GM23338 (cell line): ENCODE results near the gene PAX5. TPM values are rescaled to one million over a fixed set of nuclear protein-coding genes. Genes with fewer than 3 reads are reported as not detected.

ENCODE experiments used
- ATAC-seq: fragments of 200-7000 bp; cut with Tn5 transposase; 3 replicates; pipeline ENCODE4 v1.9.1; 2020
- DNase-seq: peaks from one replicate; pipeline ENCODE4 v3.0.0-alpha.2; 2015; ENCODE audit warnings: low spot score
- H2AFZ ChIP-seq: fragments of 200-600 bp; sonication (generic); 2 replicates; pipeline ENCODE4 v1.8.0; 2016; ENCODE audit warnings: antibody characterized with exemption, mild to moderate bottlenecking, moderate library complexity
- H3F3A ChIP-seq: fragments of 200-600 bp; sonication (generic); replicated peaks from 2 replicates; pipeline ENCODE4 v1.8.0; 2017; ENCODE audit warnings: antibody characterized with exemption, mixed run types, low read depth
- H3K27ac ChIP-seq: fragments of 200-600 bp; sonication (generic); 2 replicates; pipeline ENCODE4 v1.6.1; 2016; ENCODE audit warnings: low read depth
- H3K27me3 ChIP-seq: fragments of 200-600 bp; sonication (generic); 2 replicates; pipeline ENCODE4 v1.8.0; 2016; ENCODE audit warnings: mild to moderate bottlenecking, mixed run types, moderate library complexity; ENCODE audit not compliant: insufficient read depth
- H3K36me3 ChIP-seq: fragments of 200-600 bp; sonication (generic); 2 replicates; pipeline ENCODE4 v1.8.0; 2016; ENCODE audit warnings: mild to moderate bottlenecking; ENCODE audit not compliant: insufficient read depth
- H3K4me1 ChIP-seq: fragments of 200-600 bp; sonication (generic); 2 replicates; pipeline ENCODE4 v1.8.0; 2016; ENCODE audit warnings: mild to moderate bottlenecking, moderate library complexity; ENCODE audit not compliant: insufficient read depth
- H3K4me2 ChIP-seq: fragments of 200-600 bp; sonication (generic); 2 replicates; pipeline ENCODE4 v1.7.1; 2017; ENCODE audit warnings: mixed run types
- H3K4me3 ChIP-seq: fragments of 200-600 bp; sonication (generic); 2 replicates; pipeline ENCODE4 v1.6.1; 2016; ENCODE audit warnings: mixed run types
- H3K79me2 ChIP-seq: fragments of 200-600 bp; sonication (generic); replicated peaks from 2 replicates; pipeline ENCODE4 v1.8.0; 2017; ENCODE audit warnings: mild to moderate bottlenecking; ENCODE audit not compliant: insufficient read depth
- H3K9me2 ChIP-seq: fragments of 200-600 bp; sonication (generic); 2 replicates; pipeline ENCODE4 v1.8.0; 2017; ENCODE audit not compliant: insufficient read depth
- H4K20me1 ChIP-seq: fragments of 200-600 bp; sonication (generic); replicated peaks from 2 replicates; pipeline ENCODE4 v1.8.0; 2017; ENCODE audit warnings: mild to moderate bottlenecking; ENCODE audit not compliant: insufficient read depth
- H3K27ac Mint-ChIP-seq: 2 replicates; pipeline ENCODE4 v1.8.0; 2020; ENCODE audit warnings: inconsistent platforms, mild to moderate bottlenecking, moderate library complexity, mixed read lengths
- H3K27me3 Mint-ChIP-seq: 3 replicates; pipeline ENCODE4 v1.8.0; 2022; ENCODE audit warnings: low read depth, mild to moderate bottlenecking, moderate library complexity, mixed read lengths, inconsistent platforms; ENCODE audit not compliant: insufficient read depth, poor library complexity
- H3K36me3 Mint-ChIP-seq: 3 replicates; pipeline ENCODE4 v1.8.0; 2021; ENCODE audit warnings: low read depth, mild to moderate bottlenecking, inconsistent platforms, moderate library complexity, mixed read lengths
- H3K4me1 Mint-ChIP-seq: 3 replicates; pipeline ENCODE4 v1.8.0; 2020; ENCODE audit warnings: mild to moderate bottlenecking, inconsistent platforms, mixed read lengths
- H3K4me3 Mint-ChIP-seq: 3 replicates; pipeline ENCODE4 v1.8.0; 2021; ENCODE audit warnings: moderate library complexity, mild to moderate bottlenecking, inconsistent platforms, mixed read lengths
- H3K9me3 Mint-ChIP-seq: 3 replicates; pipeline ENCODE4 v1.8.0; 2020; ENCODE audit warnings: moderate library complexity, mild to moderate bottlenecking, inconsistent platforms, mixed read lengths
- CREB1 ChIP-seq: fragments of 250-450 bp; sonication (Bioruptor Pico); IDR thresholded peaks from 2 replicates; pipeline ENCODE4 v1.5.0; 2020; ENCODE audit warnings: low read depth, mild to moderate bottlenecking, moderate library complexity
- ETS1 ChIP-seq: IDR thresholded peaks from 2 replicates; pipeline ENCODE4 v1.6.1; 2016; ENCODE audit warnings: antibody characterized with exemption
- EZH2 ChIP-seq: fragments of 200-600 bp; sonication (generic); IDR thresholded peaks from one replicate; pipeline ENCODE4 v1.8.0; 2017; ENCODE audit warnings: antibody characterized with exemption, mild to moderate bottlenecking, low read depth; ENCODE audit not compliant: unreplicated experiment
- EZH2phosphoT487 ChIP-seq: fragments of 200-600 bp; sonication (generic); IDR thresholded peaks from one replicate; pipeline ENCODE4 v1.8.1; 2018; ENCODE audit warnings: antibody characterized with exemption; ENCODE audit not compliant: unreplicated experiment
- NANOG ChIP-seq: IDR thresholded peaks from 2 replicates; pipeline ENCODE4 v1.6.1; 2016; ENCODE audit warnings: antibody characterized with exemption, borderline replicate concordance
- POLR2AphosphoS5 ChIP-seq: IDR thresholded peaks from 2 replicates; pipeline ENCODE4 v1.6.1; 2016; ENCODE audit warnings: antibody characterized with exemption, low read depth
- ZNF114 ChIP-seq: fragments of 250-450 bp; sonication (Bioruptor Pico); IDR thresholded peaks from 2 replicates; pipeline ENCODE4 v1.5.0; 2020; ENCODE audit warnings: mild to moderate bottlenecking, moderate library complexity
- polyA plus RNA-seq: library from polyadenylated mRNA; unstranded; fragments of >200 nt; fragmentation: Nextera tagmentation; extraction: Ambion mirVana; gene quantifications from 2 replicates; pipeline ENCODE4 v1.2.1, GENCODE V29; 2016
- total RNA-seq: library from RNA; depleted of rRNA; stranded (reverse); fragments of >200 nt; shearing (Covaris generic); gene quantifications from 2 replicates; pipeline ENCODE4 v1.2.3, GENCODE V29; 2014
- TF ChIP-seq, protein P1 (sequence below): fragments of 250-450 bp; sonication (Bioruptor Pico); IDR thresholded peaks from 2 replicates; pipeline ENCODE4 v1.5.0; 2020; ENCODE audit warnings: mild to moderate bottlenecking, moderate library complexity
- TF ChIP-seq, protein P2 (sequence below): IDR thresholded peaks from one replicate; pipeline ENCODE4 v1.6.1; 2018; ENCODE audit warnings: antibody characterized with exemption; ENCODE audit not compliant: unreplicated experiment

The PAX5 gene
- total and polyA plus RNA-seq, 2 experiments from 2014 or later, result 0.17 to 0.60 TPM

GRCh38 chr9:36935332-36935731 lies 98.7 kb downstream of the PAX5 start (continued):
- TF ChIP-seq EZH2phosphoT487 (no peak), ETS1 (no peak), POLR2AphosphoS5 (no peak), EZH2 (no peak), ZNF114 (CRISPR knock-in tag) (no peak), CREB1 (CRISPR knock-in tag) (no peak)

- Histone ChIP-seq H3K4me2 (no peak overlapping the region), H3F3A (no peaks in the 10 kb centered on the region), H3K4me1 (peaks cover 26% of the 10 kb centered on the region), H3K36me3 (no peaks in the 10 kb centered on the region), H3K79me2 (no peaks in the 10 kb centered on the region), H2AFZ (no peak overlapping the region), H3K4me3 (no peak overlapping the region), H3K27me3 (no peaks in the 10 kb centered on the region), H3K9me2 (no peaks in the 10 kb centered on the region), H3K27ac (no peak overlapping the region), H4K20me1 (no peaks in the 10 kb centered on the region)
- no peak overlapping the region for H3K27ac Mint-ChIP-seq
- H3K9me3 Mint-ChIP-seq, result peaks cover 9% of the 10 kb centered on the region; the same call in 2 of the 3 replicates
- peaks cover 27% of the 10 kb centered on the region for H3K4me1 Mint-ChIP-seq
- no peak for ATAC-seq
- no peaks in the 10 kb centered on the region for H3K36me3 Mint-ChIP-seq
- peaks cover 10% of the 10 kb centered on the region for H3K27me3 Mint-ChIP-seq
- TF ChIP-seq, protein P1, sequence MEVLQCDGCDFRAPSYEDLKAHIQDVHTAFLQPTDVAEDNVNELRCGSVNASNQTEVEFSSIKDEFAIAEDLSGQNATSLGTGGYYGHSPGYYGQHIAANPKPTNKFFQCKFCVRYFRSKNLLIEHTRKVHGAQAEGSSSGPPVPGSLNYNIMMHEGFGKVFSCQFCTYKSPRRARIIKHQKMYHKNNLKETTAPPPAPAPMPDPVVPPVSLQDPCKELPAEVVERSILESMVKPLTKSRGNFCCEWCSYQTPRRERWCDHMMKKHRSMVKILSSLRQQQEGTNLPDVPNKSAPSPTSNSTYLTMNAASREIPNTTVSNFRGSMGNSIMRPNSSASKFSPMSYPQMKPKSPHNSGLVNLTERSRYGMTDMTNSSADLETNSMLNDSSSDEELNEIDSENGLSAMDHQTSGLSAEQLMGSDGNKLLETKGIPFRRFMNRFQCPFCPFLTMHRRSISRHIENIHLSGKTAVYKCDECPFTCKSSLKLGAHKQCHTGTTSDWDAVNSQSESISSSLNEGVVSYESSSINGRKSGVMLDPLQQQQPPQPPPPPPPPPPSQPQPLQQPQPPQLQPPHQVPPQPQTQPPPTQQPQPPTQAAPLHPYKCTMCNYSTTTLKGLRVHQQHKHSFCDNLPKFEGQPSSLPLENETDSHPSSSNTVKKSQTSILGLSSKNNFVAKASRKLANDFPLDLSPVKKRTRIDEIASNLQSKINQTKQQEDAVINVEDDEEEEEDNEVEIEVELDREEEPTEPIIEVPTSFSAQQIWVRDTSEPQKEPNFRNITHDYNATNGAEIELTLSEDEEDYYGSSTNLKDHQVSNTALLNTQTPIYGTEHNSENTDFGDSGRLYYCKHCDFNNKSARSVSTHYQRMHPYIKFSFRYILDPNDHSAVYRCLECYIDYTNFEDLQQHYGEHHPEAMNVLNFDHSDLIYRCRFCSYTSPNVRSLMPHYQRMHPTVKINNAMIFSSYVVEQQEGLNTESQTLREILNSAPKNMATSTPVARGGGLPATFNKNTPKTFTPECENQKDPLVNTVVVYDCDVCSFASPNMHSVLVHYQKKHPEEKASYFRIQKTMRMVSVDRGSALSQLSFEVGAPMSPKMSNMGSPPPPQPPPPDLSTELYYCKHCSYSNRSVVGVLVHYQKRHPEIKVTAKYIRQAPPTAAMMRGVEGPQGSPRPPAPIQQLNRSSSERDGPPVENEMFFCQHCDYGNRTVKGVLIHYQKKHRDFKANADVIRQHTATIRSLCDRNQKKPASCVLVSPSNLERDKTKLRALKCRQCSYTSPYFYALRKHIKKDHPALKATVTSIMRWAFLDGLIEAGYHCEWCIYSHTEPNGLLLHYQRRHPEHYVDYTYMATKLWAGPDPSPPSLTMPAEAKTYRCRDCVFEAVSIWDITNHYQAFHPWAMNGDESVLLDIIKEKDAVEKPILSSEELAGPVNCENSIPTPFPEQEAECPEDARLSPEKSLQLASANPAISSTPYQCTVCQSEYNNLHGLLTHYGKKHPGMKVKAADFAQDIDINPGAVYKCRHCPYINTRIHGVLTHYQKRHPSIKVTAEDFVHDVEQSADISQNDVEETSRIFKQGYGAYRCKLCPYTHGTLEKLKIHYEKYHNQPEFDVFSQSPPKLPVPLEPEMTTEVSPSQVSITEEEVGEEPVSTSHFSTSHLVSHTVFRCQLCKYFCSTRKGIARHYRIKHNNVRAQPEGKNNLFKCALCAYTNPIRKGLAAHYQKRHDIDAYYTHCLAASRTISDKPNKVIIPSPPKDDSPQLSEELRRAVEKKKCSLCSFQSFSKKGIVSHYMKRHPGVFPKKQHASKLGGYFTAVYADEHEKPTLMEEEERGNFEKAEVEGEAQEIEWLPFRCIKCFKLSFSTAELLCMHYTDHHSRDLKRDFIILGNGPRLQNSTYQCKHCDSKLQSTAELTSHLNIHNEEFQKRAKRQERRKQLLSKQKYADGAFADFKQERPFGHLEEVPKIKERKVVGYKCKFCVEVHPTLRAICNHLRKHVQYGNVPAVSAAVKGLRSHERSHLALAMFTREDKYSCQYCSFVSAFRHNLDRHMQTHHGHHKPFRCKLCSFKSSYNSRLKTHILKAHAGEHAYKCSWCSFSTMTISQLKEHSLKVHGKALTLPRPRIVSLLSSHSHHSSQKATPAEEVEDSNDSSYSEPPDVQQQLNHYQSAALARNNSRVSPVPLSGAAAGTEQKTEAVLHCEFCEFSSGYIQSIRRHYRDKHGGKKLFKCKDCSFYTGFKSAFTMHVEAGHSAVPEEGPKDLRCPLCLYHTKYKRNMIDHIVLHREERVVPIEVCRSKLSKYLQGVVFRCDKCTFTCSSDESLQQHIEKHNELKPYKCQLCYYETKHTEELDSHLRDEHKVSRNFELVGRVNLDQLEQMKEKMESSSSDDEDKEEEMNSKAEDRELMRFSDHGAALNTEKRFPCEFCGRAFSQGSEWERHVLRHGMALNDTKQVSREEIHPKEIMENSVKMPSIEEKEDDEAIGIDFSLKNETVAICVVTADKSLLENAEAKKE (CRISPR knock-in tag), result no peak
- TF ChIP-seq EZH2 (no peak), CREB1 (CRISPR knock-in tag) (no peak), ETS1 (no peak), NANOG (no peak)
- TF ChIP-seq, protein P2, sequence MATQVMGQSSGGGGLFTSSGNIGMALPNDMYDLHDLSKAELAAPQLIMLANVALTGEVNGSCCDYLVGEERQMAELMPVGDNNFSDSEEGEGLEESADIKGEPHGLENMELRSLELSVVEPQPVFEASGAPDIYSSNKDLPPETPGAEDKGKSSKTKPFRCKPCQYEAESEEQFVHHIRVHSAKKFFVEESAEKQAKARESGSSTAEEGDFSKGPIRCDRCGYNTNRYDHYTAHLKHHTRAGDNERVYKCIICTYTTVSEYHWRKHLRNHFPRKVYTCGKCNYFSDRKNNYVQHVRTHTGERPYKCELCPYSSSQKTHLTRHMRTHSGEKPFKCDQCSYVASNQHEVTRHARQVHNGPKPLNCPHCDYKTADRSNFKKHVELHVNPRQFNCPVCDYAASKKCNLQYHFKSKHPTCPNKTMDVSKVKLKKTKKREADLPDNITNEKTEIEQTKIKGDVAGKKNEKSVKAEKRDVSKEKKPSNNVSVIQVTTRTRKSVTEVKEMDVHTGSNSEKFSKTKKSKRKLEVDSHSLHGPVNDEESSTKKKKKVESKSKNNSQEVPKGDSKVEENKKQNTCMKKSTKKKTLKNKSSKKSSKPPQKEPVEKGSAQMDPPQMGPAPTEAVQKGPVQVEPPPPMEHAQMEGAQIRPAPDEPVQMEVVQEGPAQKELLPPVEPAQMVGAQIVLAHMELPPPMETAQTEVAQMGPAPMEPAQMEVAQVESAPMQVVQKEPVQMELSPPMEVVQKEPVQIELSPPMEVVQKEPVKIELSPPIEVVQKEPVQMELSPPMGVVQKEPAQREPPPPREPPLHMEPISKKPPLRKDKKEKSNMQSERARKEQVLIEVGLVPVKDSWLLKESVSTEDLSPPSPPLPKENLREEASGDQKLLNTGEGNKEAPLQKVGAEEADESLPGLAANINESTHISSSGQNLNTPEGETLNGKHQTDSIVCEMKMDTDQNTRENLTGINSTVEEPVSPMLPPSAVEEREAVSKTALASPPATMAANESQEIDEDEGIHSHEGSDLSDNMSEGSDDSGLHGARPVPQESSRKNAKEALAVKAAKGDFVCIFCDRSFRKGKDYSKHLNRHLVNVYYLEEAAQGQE, result no peak
- H3K4me3 Mint-ChIP-seq, result no peak overlapping the region
- no peak for DNase-seq
Observed at GRCh38 chr9:36934478-36935065, 99.5 kb downstream of the PAX5 start.
